H1 (cell line): ENCODE measurements around the gene PPARA. TPM values are rescaled to one million over a fixed set of nuclear protein-coding genes. Genes with fewer than 3 reads are reported as not detected.

Experiments
- CTCF ChIA-PET: fragments of 300-600 bp; sonication (Branson Sonifier 250); formaldehyde crosslinking; loops from one replicate; lab custom pipeline; 2021; ENCODE audit not compliant: partially characterized antibody; lab: Charles Lee
- POLR2A ChIA-PET: fragments of 300-600 bp; sonication (Branson Sonifier 250); formaldehyde crosslinking; loops from one replicate; lab custom pipeline; 2021; ENCODE audit warnings: inconsistent platforms; ENCODE audit not compliant: partially characterized antibody; lab: Charles Lee
- DNase-seq, 2 experiments: peaks; one replicate each; pipeline versions ENCODE4 v3.0.0 to v3.0.0-alpha.2; 2010 to 2022; ENCODE audit warnings: low spot score in 2 of 2, low read depth in 1 of 2, mixed read lengths in 1 of 2
- FAIRE-seq: peaks from 2 replicates; lab custom pipeline; 2011; peaks lifted over from hg19 to GRCh38; lab: Jason Lieb, UNC
- H2AFZ ChIP-seq: 2 replicates; pipeline ENCODE4 v1.8.1; 2012; ENCODE audit warnings: low read length, inconsistent platforms
- H2AK5ac ChIP-seq: 2 replicates; pipeline ENCODE4 v1.6.1; 2013; ENCODE audit warnings: low read depth, low read length
- H2BK120ac ChIP-seq: replicated peaks from 2 replicates; pipeline ENCODE3; 2013; ENCODE audit warnings: low read depth, low read length, inconsistent platforms
- H2BK12ac ChIP-seq: 2 replicates; pipeline ENCODE4 v1.6.1; 2013; ENCODE audit warnings: low read depth, low read length
- H2BK15ac ChIP-seq: 2 replicates; pipeline ENCODE4 v1.6.1; 2013; ENCODE audit warnings: low read length
- H2BK20ac ChIP-seq: 2 replicates; pipeline ENCODE4 v1.6.1; 2013; ENCODE audit warnings: low read length
- H2BK5ac ChIP-seq: 2 replicates; pipeline ENCODE4 v1.6.1; 2013; ENCODE audit warnings: low read depth, low read length
- H3K14ac ChIP-seq: 2 replicates; pipeline ENCODE4 v1.6.1; 2013; ENCODE audit warnings: inconsistent platforms; ENCODE audit not compliant: insufficient read length
- H3K18ac ChIP-seq: 2 replicates; pipeline ENCODE4 v1.6.1; 2013; ENCODE audit warnings: low read length; ENCODE audit errors: extremely low read depth
- H3K23ac ChIP-seq: 2 replicates; pipeline ENCODE4 v1.6.1; 2013; ENCODE audit warnings: inconsistent platforms; ENCODE audit not compliant: insufficient read length
- H3K23me2 ChIP-seq: 2 replicates; pipeline ENCODE4 v1.6.1; 2013; ENCODE audit warnings: low read depth, low read length
- H3K27ac ChIP-seq: 2 replicates; pipeline ENCODE4 v1.6.1; 2011; ENCODE audit warnings: low read depth, low read length, inconsistent platforms
- H3K27me3 ChIP-seq, 4 experiments: replicated peaks in 1 of 4; 1 replicate in 1 of 4; 2 replicates in 3 of 4; pipeline versions ENCODE4 v1.6.1 to v1.8.1; 2011 to 2013; ENCODE audit warnings: low read length in 3 of 4, mild to moderate bottlenecking in 3 of 4, inconsistent platforms in 2 of 4, mixed read lengths in 2 of 4, moderate library complexity in 1 of 4; ENCODE audit not compliant: control insufficient read depth in 3 of 4, insufficient read depth in 3 of 4; ENCODE audit errors: extremely low read depth in 1 of 4
- H3K36me3 ChIP-seq, 4 experiments: 2 replicates each; pipeline versions ENCODE4 v1.6.1 to v1.8.1; 2011 to 2013; ENCODE audit warnings: mild to moderate bottlenecking in 4 of 4, low read length in 3 of 4, moderate library complexity in 2 of 4, control low read depth in 1 of 4, inconsistent platforms in 1 of 4; ENCODE audit not compliant: insufficient read depth in 4 of 4, control insufficient read depth in 2 of 4
- H3K4ac ChIP-seq: replicated peaks from 2 replicates; pipeline ENCODE3; 2013; ENCODE audit warnings: low read length, low read depth, mixed read lengths, inconsistent platforms; ENCODE audit not compliant: insufficient read length
- H3K4me1 ChIP-seq, 4 experiments: replicated peaks in 1 of 4; 1 replicate in 1 of 4; 2 replicates in 3 of 4; pipeline versions ENCODE4 v1.6.1 to v1.8.1; 2011 to 2013; ENCODE audit warnings: low read length in 3 of 4, inconsistent platforms in 2 of 4, mixed read lengths in 1 of 4; ENCODE audit not compliant: insufficient read depth in 4 of 4, control insufficient read depth in 3 of 4
- H3K4me2 ChIP-seq, 2 experiments: 2 replicates each; pipeline versions ENCODE4 v1.6.1 to v1.8.1; 2011 to 2013; ENCODE audit warnings: low read depth in 2 of 2, low read length in 2 of 2, control low read depth in 1 of 2, inconsistent platforms in 1 of 2, mild to moderate bottlenecking in 1 of 2; ENCODE audit not compliant: insufficient read depth in 1 of 2
- H3K4me3 ChIP-seq, 4 experiments: fragments of 200-600, 300-600 bp in 1 of 4; sonication (generic), shearing (Covaris generic), sonication (Bioruptor Twin) in 1 of 4; 2 replicates each; pipeline versions ENCODE4 v1.5.1 to v1.8.1; 2011 to 2016; ENCODE audit warnings: low read length in 4 of 4, low read depth in 3 of 4, control low read depth in 2 of 4, inconsistent platforms in 2 of 4, mild to moderate bottlenecking in 2 of 4, mixed read lengths in 1 of 4, moderate library complexity in 1 of 4; ENCODE audit not compliant: insufficient read depth in 2 of 4; ENCODE audit errors: extremely low read depth in 1 of 4
- H3K56ac ChIP-seq: replicated peaks from 2 replicates; pipeline ENCODE3; 2013; ENCODE audit warnings: low read depth, mild to moderate bottlenecking, mixed read lengths, low read length, inconsistent platforms; ENCODE audit not compliant: insufficient read length
- H3K79me1 ChIP-seq: 2 replicates; pipeline ENCODE4 v1.6.1; 2013; ENCODE audit warnings: low read depth, low read length, control low read depth
- H3K79me2 ChIP-seq, 2 experiments: 2 replicates each; pipeline versions ENCODE4 v1.6.1 to v1.8.1; 2012 to 2013; ENCODE audit warnings: low read length in 2 of 2, mild to moderate bottlenecking in 2 of 2, inconsistent platforms in 1 of 2; ENCODE audit not compliant: insufficient read depth in 2 of 2, control insufficient read depth in 1 of 2
- H3K9ac ChIP-seq, 4 experiments: replicated peaks in 1 of 4; 1 replicate in 1 of 4; 2 replicates in 3 of 4; pipeline versions ENCODE4 v1.6.1 to v1.8.1; 2011 to 2013; ENCODE audit warnings: low read depth in 3 of 4, low read length in 3 of 4, control low read depth in 2 of 4, mild to moderate bottlenecking in 2 of 4, moderate library complexity in 2 of 4, inconsistent platforms in 1 of 4; ENCODE audit errors: extremely low read depth in 1 of 4
- H3K9me3 ChIP-seq, 2 experiments: 2 replicates each; pipeline versions ENCODE4 v1.6.1 to v1.8.1; 2012 to 2013; ENCODE audit warnings: mild to moderate bottlenecking in 2 of 2, moderate library complexity in 2 of 2, control low read depth in 1 of 2, inconsistent platforms in 1 of 2, low read depth in 1 of 2, low read length in 1 of 2, mixed read lengths in 1 of 2; ENCODE audit not compliant: insufficient read depth in 2 of 2
- H4K20me1 ChIP-seq, 2 experiments: replicated peaks in 1 of 2; 2 replicates each; pipeline versions ENCODE3 to v1.8.1; 2011 to 2013; ENCODE audit warnings: inconsistent platforms in 2 of 2, low read length in 2 of 2, mild to moderate bottlenecking in 1 of 2; ENCODE audit not compliant: insufficient read depth in 2 of 2, control insufficient read depth in 1 of 2
- H4K5ac ChIP-seq: 2 replicates; pipeline ENCODE4 v1.6.1; 2013; ENCODE audit warnings: low read length, low read depth, mixed read lengths, inconsistent platforms; ENCODE audit not compliant: insufficient read length
- H4K8ac ChIP-seq: 2 replicates; pipeline ENCODE4 v1.8.0; 2013; ENCODE audit warnings: mild to moderate bottlenecking, moderate library complexity, low read length, inconsistent platforms; ENCODE audit not compliant: insufficient read depth; ENCODE audit errors: extremely low read depth
- H4K91ac ChIP-seq: replicated peaks from 2 replicates; pipeline ENCODE3; 2013; ENCODE audit warnings: low read length, mixed read lengths, inconsistent platforms; ENCODE audit not compliant: insufficient read length
- FOSL1 ChIP-seq: IDR thresholded peaks from 2 replicates; pipeline ENCODE4 v1.6.1; 2011; ENCODE audit warnings: mild to moderate bottlenecking, low read depth, low read length, moderate library complexity; ENCODE audit not compliant: insufficient read depth
- HDAC6 ChIP-seq: IDR thresholded peaks from one replicate; pipeline ENCODE4 v1.7.1; 2012; ENCODE audit warnings: low read depth, mild to moderate bottlenecking, inconsistent platforms, low read length, moderate library complexity
- JUN ChIP-seq: IDR thresholded peaks from 2 replicates; pipeline ENCODE4 v1.6.1; 2011; ENCODE audit warnings: low read depth, mild to moderate bottlenecking, improper control_type of control experiment, low read length
- MAFK ChIP-seq: IDR thresholded peaks from 2 replicates; pipeline ENCODE4 v1.6.1; 2012; ENCODE audit warnings: low read depth, mild to moderate bottlenecking, improper control_type of control experiment, low read length
- NRF1 ChIP-seq: IDR thresholded peaks from 2 replicates; pipeline ENCODE4 v1.6.1; 2011; ENCODE audit warnings: mild to moderate bottlenecking, low read depth, low read length, improper control_type of control experiment
- TAF7 ChIP-seq: optimal IDR thresholded peaks from 2 replicates; pipeline ENCODE3; 2011; ENCODE audit warnings: low read depth, mild to moderate bottlenecking, inconsistent platforms, low read length, moderate library complexity, borderline replicate concordance
- TBP ChIP-seq: IDR thresholded peaks from 2 replicates; pipeline ENCODE4 v1.6.1; 2011; ENCODE audit warnings: low read depth, low read length, improper control_type of control experiment
- YY1 ChIP-seq: IDR thresholded peaks from 2 replicates; pipeline ENCODE4 v1.6.1; 2011; ENCODE audit warnings: low read depth, mild to moderate bottlenecking, low read length
- WGBS, 2 experiments: shearing (Covaris generic) in 1 of 2; methylation state at CpG; one replicate each; pipeline versions ENCODE4 v1.1.6 to v1.1.7; 2013 to 2015; ENCODE audit warnings: low lambda C conversion rate in 2 of 2, mixed read lengths in 2 of 2, inconsistent platforms in 1 of 2, low coverage in 1 of 2, missing lambda C conversion rate in 1 of 2; ENCODE audit not compliant: insufficient replicate concordance in 2 of 2, insufficient coverage in 1 of 2, insufficient read length in 1 of 2; ENCODE audit errors: extremely low coverage in 1 of 2, missing lambda C conversion rate in 1 of 2; 5-methylcytosine and 5-hydroxymethylcytosine counted together
- polyA plus RNA-seq, 7 experiments: library from polyadenylated mRNA; depleted of rRNA in 3 of 7; stranded (reverse) in 5 of 7; unstranded in 2 of 7; fragments of >200 nt in 5 of 7; fragments of 200-250 nt in 2 of 7; gene quantifications; 1 replicate in 5 of 7; 2 replicates in 1 of 7; 4 replicates in 1 of 7; pipeline versions ENCODE4 v1.2.1 to v1.2.3, GENCODE V29; 2011 to 2013; ENCODE audit warnings: missing spikeins in 2 of 7, mixed read lengths in 2 of 7
- total RNA-seq: library from RNA; stranded (reverse); fragmentation: NEBNext Ultra II Directional; extraction: Animal tissue kit (Norgen Biotek cat#: 25700); gene quantifications from 2 replicates; pipeline ENCODE4 v1.2.1, GENCODE V29; 2021
- TF ChIP-seq, protein P1 (sequence below): IDR thresholded peaks from 2 replicates; pipeline ENCODE4 v1.6.1; 2012; ENCODE audit warnings: inconsistent platforms
- TF ChIP-seq, protein P2 (sequence below): IDR thresholded peaks from 2 replicates; pipeline ENCODE4 v1.6.1; 2011; ENCODE audit warnings: low read length, improper control_type of control experiment

The PPARA gene
- total and polyA plus RNA-seq, 2 of the 8 experiments (the other 6 are each of a cell fraction or from before 2014, with no cell fraction given) = 3.1 to 8.2 TPM

DNA sequence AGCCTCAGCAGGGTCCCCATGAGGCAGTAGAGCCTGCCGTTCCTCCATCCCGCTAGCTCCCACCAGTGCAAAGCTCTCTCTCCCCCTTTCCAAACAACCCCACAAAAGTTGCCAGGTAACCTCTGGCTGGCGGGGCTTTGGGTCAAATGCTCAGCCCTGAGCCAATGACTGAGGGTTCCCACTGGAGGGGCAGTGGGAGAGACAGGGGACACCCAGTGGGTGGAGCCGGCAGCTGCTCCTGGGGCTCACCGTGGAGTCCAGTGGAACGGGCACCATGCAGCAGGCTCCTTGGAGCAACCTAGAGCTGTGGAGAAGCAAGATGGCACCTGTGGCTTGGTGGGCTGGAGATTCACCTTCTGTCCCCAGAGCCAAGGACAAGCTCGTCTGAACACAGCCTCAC lies 25.0 kb upstream of the PPARA start:
- Histone ChIP-seq H2BK12ac (no peak overlapping the region), H2AK5ac (no peak overlapping the region), H3K4me3 (no peak overlapping the region), H3K9ac (no peak overlapping the region), H3K79me1 (no peaks in the 10 kb centered on the region), H3K9me3 (no peaks in the 10 kb centered on the region), H2BK20ac (no peak overlapping the region), H3K4me1 (no peaks in the 10 kb centered on the region; a peak in 3 of 7 replicates), H2BK15ac (no peak overlapping the region), H3K23me2 (no peaks in the 10 kb centered on the region), H3K18ac (no peak overlapping the region), H3K79me2 (no peaks in the 10 kb centered on the region), H3K36me3 (no peaks in the 10 kb centered on the region), H3K56ac (no peak overlapping the region), H3K4ac (no peak overlapping the region), H3K27ac (no peak overlapping the region), H4K8ac (no peak overlapping the region), H2BK5ac (no peak overlapping the region), H4K91ac (no peak overlapping the region), H2AFZ (no peak overlapping the region), H4K5ac (no peak overlapping the region), H3K23ac (no peak overlapping the region), H2BK120ac (no peak overlapping the region), H4K20me1 (peaks cover 0 to 1% of the 10 kb centered on the region in 2 experiments), H3K14ac (no peak overlapping the region), H3K27me3 (peaks cover 0 to 6% (median 0%) of the 10 kb centered on the region in 4 experiments; a peak in 2 of 7 replicates), H3K4me2 (no peak overlapping the region)
- ChIA-PET CTCF (interaction anchor here (0.6 to 2.1 kb wide), 7 partner anchors 10 to 339 kb away, joined by 3 to 11 read pairs (median 4); no protein-coding TSS in a partner anchor), POLR2A (no interaction called here)
- TF ChIP-seq MAFK (no peak), YY1 (no peak), TAF7 (no peak), JUN (no peak), NRF1 (no peak), HDAC6 (no peak), TBP (no peak), FOSL1 (no peak)
- TF ChIP-seq, protein P1, sequence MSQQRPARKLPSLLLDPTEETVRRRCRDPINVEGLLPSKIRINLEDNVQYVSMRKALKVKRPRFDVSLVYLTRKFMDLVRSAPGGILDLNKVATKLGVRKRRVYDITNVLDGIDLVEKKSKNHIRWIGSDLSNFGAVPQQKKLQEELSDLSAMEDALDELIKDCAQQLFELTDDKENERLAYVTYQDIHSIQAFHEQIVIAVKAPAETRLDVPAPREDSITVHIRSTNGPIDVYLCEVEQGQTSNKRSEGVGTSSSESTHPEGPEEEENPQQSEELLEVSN = no peak
- TF ChIP-seq, protein P2, sequence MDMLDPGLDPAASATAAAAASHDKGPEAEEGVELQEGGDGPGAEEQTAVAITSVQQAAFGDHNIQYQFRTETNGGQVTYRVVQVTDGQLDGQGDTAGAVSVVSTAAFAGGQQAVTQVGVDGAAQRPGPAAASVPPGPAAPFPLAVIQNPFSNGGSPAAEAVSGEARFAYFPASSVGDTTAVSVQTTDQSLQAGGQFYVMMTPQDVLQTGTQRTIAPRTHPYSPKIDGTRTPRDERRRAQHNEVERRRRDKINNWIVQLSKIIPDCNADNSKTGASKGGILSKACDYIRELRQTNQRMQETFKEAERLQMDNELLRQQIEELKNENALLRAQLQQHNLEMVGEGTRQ = no peak
- 90% methylated on average over 7 of the region's 7 CpGs; no CpG with 5 or more reads in 1 of the 2 experiments for WGBS, 2 experiments
- no peak for FAIRE-seq
- no peak for DNase-seq
